ENCODE results near the gene XRCC4.

Gene XRCC4

GRCh38 chr5:83281176-83281575 is 203.8 kb downstream of the XRCC4 start:
- DNase-seq, result no peak

- no peak for DNase-seq
Measured at GRCh38 chr5:83281658-83282057, 204.3 kb downstream of the XRCC4 start.

GRCh38 chr5:83283761-83284160 is 206.4 kb downstream of the XRCC4 start:
- DNase-seq, result peak in 1 of 2 donors; percentile 50

- no peak for DNase-seq
Measured at GRCh38 chr5:83285661-83286398, 208.5 kb downstream of the XRCC4 start.

GRCh38 chr5:83294246-83294645 is 216.9 kb downstream of the XRCC4 start:
- no peak for DNase-seq

- DNase-seq, result no peak
Measured at GRCh38 chr5:83299353-83299752, 222.0 kb downstream of the XRCC4 start.

GRCh38 chr5:83306572-83307241 is 229.4 kb downstream of the XRCC4 start:
- peak; percentile 81 to 94 for DNase-seq

GRCh38 chr5:83312663-83313062 is 235.3 kb downstream of the XRCC4 start:
- peak; percentile 89 to 99 for DNase-seq

GRCh38 chr5:83313436-83313835 is 236.1 kb downstream of the XRCC4 start:
- no peak for DNase-seq

- DNase-seq, result no peak
Measured at GRCh38 chr5:83321483-83322055, 244.2 kb downstream of the XRCC4 start.

- DNase-seq, result no peak
Measured at GRCh38 chr5:83322273-83322924, 245.1 kb downstream of the XRCC4 start.

GRCh38 chr5:83323557-83324180 is 246.3 kb downstream of the XRCC4 start:
- peak in 1 of 2 donors; percentile 62 for DNase-seq

GRCh38 chr5:83331842-83332241 is 254.5 kb downstream of the XRCC4 start:
- no peak for DNase-seq

- no peak for DNase-seq
Measured at GRCh38 chr5:83337453-83338035, 260.2 kb downstream of the XRCC4 start.

GRCh38 chr5:83340511-83340918 is 263.2 kb downstream of the XRCC4 start:
- DNase-seq, result peak; percentile 57 to 70

GRCh38 chr5:83341815-83342334 is 264.5 kb downstream of the XRCC4 start:
- DNase-seq, result no peak

- DNase-seq, result no peak
Measured at GRCh38 chr5:83342465-83342864, 265.1 kb downstream of the XRCC4 start.

- DNase-seq, result no peak
Measured at GRCh38 chr5:83343299-83343698, 266.0 kb downstream of the XRCC4 start.

GRCh38 chr5:83345423-83345822 is 268.1 kb downstream of the XRCC4 start:
- DNase-seq, result no peak

- DNase-seq, result no peak
Measured at GRCh38 chr5:83348281-83348780, 271.0 kb downstream of the XRCC4 start.

- no peak for DNase-seq
Measured at GRCh38 chr5:83353231-83353630, 275.9 kb downstream of the XRCC4 start.

- no peak for DNase-seq
Measured at GRCh38 chr5:83353774-83354173, 276.4 kb downstream of the XRCC4 start.

Measured in inflammatory macrophage (primary cell).